ENCODE data around the gene LTA. TPM values are rescaled to one million over a fixed set of nuclear protein-coding genes. Genes with fewer than 3 reads are reported as not detected.
"Not testable (repeated sequence)": the region's sequence is repeated elsewhere in the genome, so short reads cannot be mapped to it uniquely, and the experiment has no call there.

LTA gene
- polyA plus RNA-seq, 1 donor (not counting 4 experiments of a cell fraction or from before 2014, with no cell fraction given), result 0.04 TPM

DNA sequence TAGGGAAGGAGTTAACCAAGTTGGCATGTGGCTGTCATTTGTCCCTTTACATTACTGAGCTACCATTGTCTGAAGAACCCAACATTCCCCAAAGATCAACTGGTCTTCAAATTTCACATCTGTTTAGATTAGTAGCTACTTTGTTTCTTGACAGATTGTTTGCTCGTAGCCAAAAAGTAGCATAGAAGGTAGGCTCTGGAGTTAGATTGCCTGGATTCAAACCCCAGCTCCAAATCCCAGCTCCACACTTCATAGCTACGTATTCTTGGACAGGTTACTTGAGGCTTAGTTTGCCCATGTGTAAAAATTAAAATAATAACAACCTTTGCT lies 23.6 kb upstream of the LTA start:
- FAIRE-seq (no peak), DNase-seq (ENCODE audit: low read depth, low spot score) (no peak)
- no peaks in the 10 kb centered on the region for H3K27me3 ChIP-seq (ENCODE audit: control insufficient read depth, extremely low read depth, insufficient read depth, low read length)

DNA sequence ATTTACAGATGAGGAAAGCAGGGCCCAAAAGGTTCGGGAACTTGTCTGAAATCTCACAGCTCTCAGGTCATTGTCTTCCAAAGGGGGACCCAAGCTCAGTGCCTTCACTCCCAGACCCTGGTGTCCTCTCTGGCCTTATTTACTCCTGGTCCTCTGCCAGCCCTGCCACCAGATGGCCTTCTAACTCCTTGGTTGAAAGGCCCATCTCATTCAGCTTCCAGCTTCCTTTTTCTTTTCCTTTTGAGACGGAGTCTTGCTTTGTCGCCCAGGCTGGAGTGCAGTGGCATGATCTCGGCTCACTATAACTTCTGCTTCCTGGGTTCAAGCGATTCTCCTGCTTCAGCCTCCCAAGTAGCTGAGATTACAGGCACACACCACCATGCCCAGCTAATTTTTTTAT lies 20.7 kb upstream of the LTA start:
- H3K4me1 ChIP-seq (ENCODE audit: control insufficient read depth, extremely low read depth, insufficient read depth, low read length); H2AFZ ChIP-seq (ENCODE audit: control insufficient read depth, low read length); H3K4me3 ChIP-seq (ENCODE audit: control insufficient read depth in 2 of 3, extremely low read depth in 1 of 3, insufficient read depth in 2 of 3, low read depth in 1 of 3, low read length in 3 of 3); H3K27ac ChIP-seq (ENCODE audit: control insufficient read depth, insufficient read depth, low read length); H4K20me1 ChIP-seq (ENCODE audit: control insufficient read depth, extremely low read depth, insufficient read depth, low read length); H3K27me3 ChIP-seq (ENCODE audit: control insufficient read depth, extremely low read depth, insufficient read depth, low read length); H3K9me1 ChIP-seq (ENCODE audit: control insufficient read depth, extremely low read depth, insufficient read depth, low read length); FAIRE-seq; H3K9ac ChIP-seq (ENCODE audit: control insufficient read depth, extremely low read depth, insufficient read depth, low read length); DNase-seq (ENCODE audit: low read depth, low spot score); dilution Hi-C loops (cut with MboI; ENCODE audit: extremely low pct_ligation_motif_present, low sequenced_read_pairs); H3K9me3 ChIP-seq (ENCODE audit: control insufficient read depth, low read depth, low read length); H3K4me2 ChIP-seq (ENCODE audit: control insufficient read depth, extremely low read depth, insufficient read depth, low read depth, low read length): not testable (repeated sequence)
- Histone ChIP-seq H3K36me3 (ENCODE audit: control insufficient read depth in 2 of 2, extremely low read depth in 1 of 2, insufficient read depth in 2 of 2, low read length in 2 of 2) (peaks cover 12 to 13% of the 10 kb centered on the region in 2 experiments), H3K79me2 (ENCODE audit: control insufficient read depth, insufficient read depth, low read length) (peaks cover 15% of the 10 kb centered on the region)
- TF ChIP-seq, protein P1, sequence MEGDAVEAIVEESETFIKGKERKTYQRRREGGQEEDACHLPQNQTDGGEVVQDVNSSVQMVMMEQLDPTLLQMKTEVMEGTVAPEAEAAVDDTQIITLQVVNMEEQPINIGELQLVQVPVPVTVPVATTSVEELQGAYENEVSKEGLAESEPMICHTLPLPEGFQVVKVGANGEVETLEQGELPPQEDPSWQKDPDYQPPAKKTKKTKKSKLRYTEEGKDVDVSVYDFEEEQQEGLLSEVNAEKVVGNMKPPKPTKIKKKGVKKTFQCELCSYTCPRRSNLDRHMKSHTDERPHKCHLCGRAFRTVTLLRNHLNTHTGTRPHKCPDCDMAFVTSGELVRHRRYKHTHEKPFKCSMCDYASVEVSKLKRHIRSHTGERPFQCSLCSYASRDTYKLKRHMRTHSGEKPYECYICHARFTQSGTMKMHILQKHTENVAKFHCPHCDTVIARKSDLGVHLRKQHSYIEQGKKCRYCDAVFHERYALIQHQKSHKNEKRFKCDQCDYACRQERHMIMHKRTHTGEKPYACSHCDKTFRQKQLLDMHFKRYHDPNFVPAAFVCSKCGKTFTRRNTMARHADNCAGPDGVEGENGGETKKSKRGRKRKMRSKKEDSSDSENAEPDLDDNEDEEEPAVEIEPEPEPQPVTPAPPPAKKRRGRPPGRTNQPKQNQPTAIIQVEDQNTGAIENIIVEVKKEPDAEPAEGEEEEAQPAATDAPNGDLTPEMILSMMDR (optimal IDR thresholded peaks at IDR 0.05 in 1 of 3, IDR thresholded peaks at IDR 0.05 in 1 of 3, conservative IDR thresholded peaks at IDR 0.05 in 1 of 3; ENCODE audit: extremely low read depth in 1 of 3, insufficient read depth in 2 of 3, low read length in 3 of 3), result peak in 2 of 3 experiments; percentile 16 to 51

More for the DNA sequence above, 23.6 kb upstream of the LTA start:
- H3K36me3 ChIP-seq (ENCODE audit: control insufficient read depth in 2 of 2, extremely low read depth in 1 of 2, insufficient read depth in 2 of 2, low read length in 2 of 2), result peaks cover 13% of the 10 kb centered on the region in 2 experiments
- H3K4me3 ChIP-seq (ENCODE audit: control insufficient read depth in 2 of 3, extremely low read depth in 1 of 3, insufficient read depth in 2 of 3, low read depth in 1 of 3, low read length in 3 of 3), result peak overlapping the region in 1 of 3 experiments; percentile 55
- peaks cover 11% of the 10 kb centered on the region for H3K4me1 ChIP-seq (ENCODE audit: control insufficient read depth, extremely low read depth, insufficient read depth, low read length)
- TF ChIP-seq EZH2 (IDR thresholded peaks at IDR 0.05; ENCODE audit: low read length), result no peak
- TF ChIP-seq, protein P1 (optimal IDR thresholded peaks at IDR 0.05 in 1 of 3, IDR thresholded peaks at IDR 0.05 in 1 of 3, conservative IDR thresholded peaks at IDR 0.05 in 1 of 3; ENCODE audit: extremely low read depth in 1 of 3, insufficient read depth in 2 of 3, low read length in 3 of 3), result no peak
- H3K27ac ChIP-seq (ENCODE audit: control insufficient read depth, insufficient read depth, low read length), result peak overlapping the region; percentile 86
- H3K79me2 ChIP-seq (ENCODE audit: control insufficient read depth, insufficient read depth, low read length), result peaks cover 15% of the 10 kb centered on the region
- H2AFZ ChIP-seq (ENCODE audit: control insufficient read depth, low read length), result no peak overlapping the region
- H4K20me1 ChIP-seq (ENCODE audit: control insufficient read depth, extremely low read depth, insufficient read depth, low read length), result no peaks in the 10 kb centered on the region
- no peaks in the 10 kb centered on the region for H3K9me1 ChIP-seq (ENCODE audit: control insufficient read depth, extremely low read depth, insufficient read depth, low read length)
- H3K9ac ChIP-seq (ENCODE audit: control insufficient read depth, extremely low read depth, insufficient read depth, low read length), result peak overlapping the region; percentile 89
- dilution Hi-C loops (cut with MboI; ENCODE audit: extremely low pct_ligation_motif_present, low sequenced_read_pairs), result no loop called here
- H3K9me3 ChIP-seq (ENCODE audit: control insufficient read depth, low read depth, low read length), result no peaks in the 10 kb centered on the region
- peak overlapping the region; percentile 98 for H3K4me2 ChIP-seq (ENCODE audit: control insufficient read depth, extremely low read depth, insufficient read depth, low read depth, low read length)

Data from keratinocyte (primary cell).